GM20431 (cell line): ENCODE measurements around the gene FOXD2.

Experiments
- in situ Hi-C: fragments of 300-500 bp; cut with MseI, MboI; formaldehyde crosslinking; loops from one replicate; pipeline ENCODE4 v1.15.0; 2020; ENCODE audit warnings: low sequenced_read_pairs; ENCODE audit not compliant: unreplicated experiment

FOXD2 gene

DNA sequence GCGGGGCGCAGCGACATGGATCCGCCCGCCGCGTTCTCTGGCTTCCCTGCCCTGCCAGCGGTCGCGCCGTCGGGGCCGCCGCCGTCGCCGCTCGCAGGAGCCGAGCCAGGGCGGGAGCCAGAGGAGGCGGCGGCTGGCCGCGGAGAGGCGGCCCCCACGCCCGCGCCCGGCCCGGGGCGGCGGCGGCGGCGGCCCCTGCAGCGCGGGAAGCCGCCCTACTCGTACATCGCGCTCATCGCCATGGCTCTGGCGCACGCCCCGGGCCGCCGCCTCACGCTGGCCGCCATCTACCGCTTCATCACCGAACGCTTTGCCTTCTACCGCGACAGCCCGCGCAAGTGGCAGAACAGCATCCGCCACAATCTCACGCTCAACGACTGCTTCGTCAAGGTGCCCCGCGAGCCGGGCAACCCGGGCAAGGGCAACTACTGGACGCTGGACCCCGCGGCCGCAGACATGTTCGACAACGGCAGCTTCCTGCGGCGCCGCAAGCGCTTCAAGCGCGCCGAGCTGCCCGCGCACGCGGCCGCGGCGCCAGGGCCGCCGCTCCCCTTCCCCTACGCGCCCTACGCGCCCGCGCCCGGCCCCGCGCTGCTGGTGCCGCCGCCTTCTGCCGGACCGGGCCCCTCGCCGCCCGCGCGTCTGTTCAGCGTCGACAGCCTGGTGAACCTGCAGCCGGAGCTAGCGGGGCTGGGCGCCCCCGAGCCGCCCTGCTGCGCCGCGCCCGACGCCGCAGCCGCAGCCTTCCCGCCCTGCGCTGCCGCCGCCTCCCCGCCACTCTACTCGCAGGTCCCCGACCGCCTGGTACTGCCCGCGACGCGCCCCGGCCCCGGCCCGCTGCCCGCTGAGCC, 21.3 kb upstream of the FOXD2 start:
- in situ Hi-C loops: no loop called here

DNA sequence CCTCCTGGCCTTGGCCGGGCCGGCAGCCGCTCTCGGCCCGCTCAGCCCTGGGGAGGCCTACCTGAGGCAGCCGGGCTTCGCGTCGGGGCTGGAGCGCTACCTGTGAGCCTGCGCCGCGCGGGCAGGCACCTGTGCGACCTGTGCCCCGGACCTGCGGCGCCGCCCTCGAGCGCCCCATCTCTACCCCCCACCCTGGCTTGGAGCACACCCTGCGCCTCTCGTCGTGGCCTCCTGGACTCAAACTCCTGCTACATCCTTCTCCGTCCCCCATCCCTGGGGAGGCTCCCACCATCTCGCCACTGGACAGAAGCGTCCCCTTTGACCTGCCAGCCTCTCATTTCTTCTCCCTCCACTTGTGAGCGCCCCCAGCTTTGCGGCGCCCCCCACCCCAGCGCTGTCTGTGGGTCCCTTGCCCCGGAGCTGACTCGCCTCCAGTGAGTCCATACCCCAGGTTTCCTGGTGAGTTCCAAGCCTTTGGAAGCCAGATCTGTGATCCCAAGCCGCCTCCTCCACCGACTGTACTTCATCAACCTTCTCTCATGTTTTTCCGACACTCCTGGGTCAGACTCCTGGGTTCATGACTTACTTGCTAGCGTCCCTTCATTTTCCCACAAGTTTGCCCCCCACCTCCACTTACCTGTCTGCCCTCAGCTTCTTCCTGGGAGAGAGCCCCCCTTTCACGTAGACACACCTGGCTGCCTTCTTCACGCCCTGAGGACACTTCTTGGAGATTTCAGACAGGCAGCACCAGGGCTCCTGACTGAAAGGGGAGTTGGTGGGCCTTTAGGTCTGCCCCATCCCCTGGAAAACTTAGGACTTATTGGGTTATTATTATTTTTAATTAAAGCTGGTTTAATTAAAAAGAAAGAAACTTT, 20.4 kb upstream of the FOXD2 start:
- in situ Hi-C loops: no loop called here

DNA sequence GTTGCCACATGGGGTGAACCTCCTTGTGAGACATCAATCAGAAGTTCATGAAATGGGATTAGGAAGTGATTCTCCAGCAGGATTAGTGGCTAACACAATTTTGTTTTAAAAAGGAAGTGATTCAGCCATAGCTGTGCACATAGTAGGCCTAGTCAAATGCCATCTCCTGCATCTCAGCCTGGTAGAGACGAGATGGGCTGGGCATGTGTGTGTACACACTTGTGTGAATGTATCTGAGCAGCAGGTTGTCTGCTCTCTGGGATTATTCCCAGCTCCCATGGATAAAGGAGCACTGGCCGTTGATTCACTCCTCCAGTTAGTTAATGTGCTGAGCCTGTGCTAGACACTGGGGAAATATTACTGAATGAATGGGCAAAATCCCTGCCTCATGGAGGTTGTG, 19.7 kb upstream of the FOXD2 start:
- in situ Hi-C loops: no loop called here

DNA sequence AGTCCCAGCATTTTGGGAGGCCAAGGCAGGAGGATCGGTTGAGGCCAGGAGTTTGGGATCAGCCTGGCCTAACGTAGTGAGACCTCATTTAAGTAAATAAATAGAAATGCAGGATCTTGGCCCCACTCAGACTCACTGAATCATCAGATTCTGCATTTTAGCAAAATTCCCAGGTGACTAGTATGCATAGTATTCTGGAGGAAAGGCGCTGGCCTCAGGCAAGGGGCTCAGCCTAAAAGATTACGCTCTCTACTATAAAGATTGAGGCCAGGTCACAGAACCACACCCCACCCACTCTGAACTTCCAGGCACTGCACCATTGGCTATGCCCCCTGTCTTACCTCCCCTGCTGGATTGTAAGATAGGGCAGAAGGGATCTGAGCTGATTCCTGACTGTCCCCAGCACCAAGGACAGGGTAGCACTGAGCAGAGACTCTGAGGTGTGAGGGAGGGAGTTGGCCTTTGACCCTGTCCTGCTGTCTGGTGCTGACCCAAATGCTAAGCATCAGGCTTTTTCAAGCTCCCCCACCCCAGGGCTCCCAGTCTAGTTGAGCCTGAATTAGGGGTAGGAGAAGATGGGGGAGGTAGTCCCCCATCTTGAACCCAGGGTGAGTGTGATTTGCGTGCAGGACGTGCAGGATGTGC, 19.0 kb upstream of the FOXD2 start:
- in situ Hi-C loops: no loop called here

GRCh38 chr1:47420547-47420946, 17.3 kb upstream of the FOXD2 start:
- in situ Hi-C loops: no loop called here

DNA sequence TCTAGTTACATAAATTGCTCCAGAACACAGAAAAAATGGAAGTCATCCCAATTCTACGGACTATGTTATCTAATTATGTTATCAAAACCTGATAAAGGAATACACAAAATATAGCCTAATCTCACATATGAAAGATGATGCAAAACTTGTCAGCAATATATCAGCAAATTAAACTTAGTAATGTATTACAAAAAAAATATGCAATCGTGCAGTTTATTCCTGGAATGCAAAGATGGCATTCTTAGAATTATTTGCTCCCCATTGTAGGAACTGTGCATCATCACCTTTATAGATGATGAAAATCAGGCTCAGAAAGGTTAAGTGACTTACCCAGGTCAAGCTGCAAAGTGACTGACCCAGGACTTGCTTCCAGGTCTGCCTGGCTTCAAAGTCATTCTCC, 14.0 kb upstream of the FOXD2 start:
- in situ Hi-C loops: no loop called here

DNA sequence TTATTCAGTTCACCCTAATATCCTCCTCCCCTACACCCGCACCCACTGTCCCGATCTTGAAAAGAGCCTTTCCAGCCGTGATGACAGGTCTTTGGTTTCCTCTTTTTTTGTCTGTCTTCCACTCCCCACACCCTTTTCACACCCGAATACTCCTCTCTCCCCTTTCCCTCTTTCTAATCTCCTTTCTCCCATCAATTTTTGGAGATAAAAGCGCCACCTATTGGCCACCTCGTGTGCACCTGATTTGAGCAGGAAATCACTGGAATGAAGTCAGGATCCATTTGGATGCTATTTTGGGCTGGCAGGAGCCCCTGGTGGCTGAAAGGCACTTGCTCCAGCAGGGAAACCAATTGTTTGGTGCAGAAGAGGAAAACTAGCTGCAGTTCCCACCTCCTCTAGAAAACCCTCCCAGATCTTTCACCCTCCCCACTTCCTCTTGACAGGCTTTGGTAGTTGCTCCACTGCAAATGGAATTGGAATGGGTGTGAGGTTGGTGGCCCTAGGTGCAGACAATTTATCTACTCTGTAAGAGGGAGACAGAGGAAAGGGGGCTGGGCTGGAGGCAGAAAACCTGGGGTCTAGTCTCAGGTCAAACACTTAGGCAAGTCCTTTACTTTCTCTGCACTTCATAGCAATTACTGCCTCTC, 13.4 kb upstream of the FOXD2 start:
- in situ Hi-C loops: no loop called here

DNA sequence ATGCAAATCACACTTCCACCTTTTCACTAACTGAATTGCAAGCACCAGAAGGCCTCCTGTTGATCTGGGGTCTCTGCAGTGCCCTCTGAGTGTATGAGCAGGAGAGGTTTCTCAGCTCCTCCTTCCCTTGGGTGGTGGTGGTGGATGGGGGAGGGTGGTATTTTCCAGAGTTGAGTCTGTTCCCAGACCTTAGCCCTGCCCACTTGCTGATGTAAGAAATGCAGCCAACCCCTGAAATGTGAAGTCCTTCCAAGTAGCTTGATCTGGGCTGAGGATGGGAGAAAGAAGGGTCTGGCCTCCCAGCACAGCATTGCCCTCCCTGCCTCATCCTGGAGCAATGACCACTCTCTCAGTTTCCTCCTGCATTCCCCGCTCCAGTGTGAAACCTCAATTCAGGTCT, 6.3 kb upstream of the FOXD2 start:
- in situ Hi-C loops: loop anchor here (25.0 kb wide), 1 partner anchor 281 kb away; no protein-coding TSS in a partner anchor

GRCh38 chr1:47432071-47433036, 5.5 kb upstream of the FOXD2 start:
- in situ Hi-C loops: loop anchor here (25.0 kb wide), 1 partner anchor 280 kb away; no protein-coding TSS in a partner anchor

- in situ Hi-C loops: loop anchor here (25.0 kb wide), 1 partner anchor 279 kb away; no protein-coding TSS in a partner anchor
Measured at GRCh38 chr1:47433037-47433421, 4.8 kb upstream of the FOXD2 start.

GRCh38 chr1:47433477-47434050, 4.3 kb upstream of the FOXD2 start:
- in situ Hi-C loops: loop anchor here (25.0 kb wide), 1 partner anchor 279 kb away; no protein-coding TSS in a partner anchor

DNA sequence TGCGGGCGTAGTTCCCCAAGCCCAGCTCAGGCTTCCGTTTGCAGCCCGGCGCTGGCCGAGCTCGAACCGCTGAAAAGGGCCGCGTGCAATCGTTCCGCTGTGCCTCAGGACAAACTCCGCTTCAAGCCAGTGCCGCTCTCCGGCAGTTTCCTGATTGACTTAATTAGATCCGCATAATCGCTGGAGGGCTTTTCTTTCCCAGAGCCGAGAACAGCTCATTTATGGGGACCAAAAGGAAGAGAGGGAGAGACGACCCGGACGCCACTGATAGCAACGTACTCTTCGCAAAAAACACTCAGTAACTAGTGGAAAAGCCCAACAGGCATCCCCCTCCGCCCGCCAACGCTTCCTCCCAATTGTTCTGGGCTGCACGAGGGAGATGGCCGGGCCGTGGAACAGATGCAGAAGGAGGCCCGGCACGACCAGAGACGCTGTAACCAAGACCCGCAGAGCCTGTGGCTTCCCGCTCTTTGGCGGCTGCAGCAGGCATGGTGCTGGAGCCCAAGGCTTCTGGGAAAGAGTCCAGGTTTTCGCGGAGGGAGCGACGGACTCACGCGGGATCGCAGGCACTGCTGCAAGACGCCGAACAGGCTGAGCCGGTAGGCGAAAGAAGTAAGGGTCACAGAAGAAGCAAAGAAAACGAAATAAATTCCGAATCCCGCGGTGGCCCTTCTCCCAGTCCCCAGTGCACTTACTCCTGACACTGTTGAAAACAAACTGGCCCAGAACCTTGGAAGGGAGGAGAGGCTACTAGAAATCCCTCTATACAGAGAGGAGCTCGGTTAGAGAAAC, 3.6 kb upstream of the FOXD2 start:
- in situ Hi-C loops: loop anchor here (25.0 kb wide), 1 partner anchor 278 kb away; no protein-coding TSS in a partner anchor

DNA sequence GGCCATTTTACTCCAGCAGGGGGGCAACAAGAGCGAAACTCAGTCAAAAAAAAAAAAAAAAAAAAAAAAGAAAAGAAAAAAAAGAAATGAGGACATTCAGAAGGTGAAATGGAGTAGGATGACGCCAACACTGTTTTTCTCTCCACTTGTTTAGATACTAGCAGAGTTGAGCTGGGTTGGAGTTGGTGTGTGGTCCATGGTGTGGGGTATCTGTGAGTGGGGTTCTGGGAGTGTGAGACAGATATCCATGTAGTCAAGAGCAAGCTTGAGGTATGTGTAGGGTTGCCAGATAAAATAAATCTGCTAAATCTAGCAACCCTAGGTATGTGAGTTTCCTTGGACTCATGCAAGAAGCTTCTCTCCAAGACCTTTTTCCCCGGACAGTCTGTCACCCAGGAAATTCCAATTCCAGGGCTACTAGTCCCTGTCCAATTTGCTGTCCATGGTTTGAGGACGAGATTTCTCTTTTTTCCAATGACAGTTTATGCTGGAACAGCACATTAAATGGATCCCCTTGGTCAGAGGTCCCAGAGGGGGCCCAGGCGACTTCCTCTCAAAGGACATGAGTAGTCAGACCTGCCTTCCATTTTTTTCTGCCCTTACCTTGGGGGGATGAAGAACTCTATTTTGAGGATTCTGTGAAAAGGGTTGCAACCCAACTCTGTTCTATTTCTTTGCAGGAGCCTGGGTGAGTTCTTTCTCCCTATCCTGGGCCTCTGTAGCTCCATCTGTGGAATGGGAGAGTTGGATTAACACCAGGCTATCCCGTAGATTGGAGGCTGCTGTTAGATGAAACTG, 2.1 kb upstream of the FOXD2 start:
- in situ Hi-C loops: loop anchor here (25.0 kb wide), 1 partner anchor 277 kb away; no protein-coding TSS in a partner anchor

DNA sequence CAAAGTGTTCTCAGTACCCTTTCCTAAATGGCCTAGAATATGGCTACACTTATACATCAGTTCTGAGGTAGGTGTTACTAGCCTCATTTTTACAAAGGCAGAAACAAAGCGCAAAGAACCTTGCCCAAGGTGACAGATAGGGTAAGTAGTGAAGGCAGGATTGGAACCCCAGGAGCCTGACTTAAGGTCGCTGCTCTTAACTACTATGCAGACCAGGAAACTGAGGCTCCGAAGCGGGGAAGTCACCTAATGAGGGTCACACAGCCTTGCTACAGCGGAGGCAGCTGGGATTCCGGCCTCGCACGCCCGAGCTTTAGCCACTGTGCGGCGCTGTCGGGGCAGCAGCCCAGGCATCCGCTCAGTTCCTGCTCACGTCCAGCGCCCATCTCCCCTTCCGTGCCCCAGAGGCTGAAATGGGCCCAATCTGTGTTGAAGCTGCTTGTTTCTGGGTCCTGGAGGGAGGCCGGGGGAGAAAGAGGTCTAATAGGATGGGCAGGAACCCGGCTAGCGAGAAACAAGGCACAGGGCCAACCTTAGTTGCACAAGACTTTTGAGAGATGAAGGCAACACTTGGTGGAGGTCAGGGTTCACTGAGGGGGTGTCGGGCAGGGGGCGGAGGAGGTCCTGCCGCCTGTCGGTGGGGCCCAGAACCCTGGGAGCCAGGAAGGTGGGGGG, 1.4 kb upstream of the FOXD2 start:
- in situ Hi-C loops: loop anchor here (25.0 kb wide), 1 partner anchor 276 kb away; no protein-coding TSS in a partner anchor

DNA sequence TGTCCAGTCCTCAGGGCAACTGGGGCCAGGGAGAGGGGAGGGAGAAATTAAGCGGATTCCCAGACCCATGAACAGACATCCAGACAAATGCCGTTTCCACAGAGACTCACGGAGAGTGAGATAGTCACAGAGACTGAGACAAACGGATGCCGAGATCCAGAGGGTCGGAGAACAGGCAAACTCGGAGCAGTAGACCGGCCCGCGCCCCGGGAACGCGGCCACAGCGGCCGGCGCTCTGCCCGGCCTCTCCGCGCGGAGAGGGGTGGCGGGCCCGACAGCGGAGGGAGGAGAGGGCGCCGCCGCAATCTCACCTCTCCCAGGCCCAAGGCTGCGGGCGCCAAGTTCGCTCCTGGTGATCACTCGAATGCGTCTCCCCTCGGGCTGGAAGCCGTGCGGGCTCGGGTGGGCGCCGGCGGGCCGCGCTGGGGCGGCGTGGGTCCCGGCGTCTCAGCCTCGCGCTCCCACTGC, 831 bp upstream of the FOXD2 start:
- in situ Hi-C loops: loop anchor here (25.0 kb wide), 1 partner anchor 275 kb away; no protein-coding TSS in a partner anchor
